NCI-H510A (cell line): Measurements from ENCODE around the gene STAMBP.
"Not testable (repeated sequence)": the region's sequence is repeated elsewhere in the genome, so short reads cannot be mapped to it uniquely, and the experiment has no call there.

Experiments
- DNase-seq: peaks from one replicate; lab custom pipeline; 2025; lab: John Stamatoyannopoulos, UW

STAMBP gene

GRCh38 chr2:73887596-73888353 lies 59.0 kb downstream of the STAMBP start:
- not testable (repeated sequence) for DNase-seq

GRCh38 chr2:73888388-73888787 lies 59.6 kb downstream of the STAMBP start:
- DNase-seq = no peak

GRCh38 chr2:73889206-73889605 lies 60.4 kb downstream of the STAMBP start:
- DNase-seq = no peak

- no peak for DNase-seq
Observed at GRCh38 chr2:73890301-73891092, 61.7 kb downstream of the STAMBP start.

GRCh38 chr2:73891276-73891901 lies 62.6 kb downstream of the STAMBP start:
- no peak for DNase-seq

GRCh38 chr2:73892631-73893329 lies 64.0 kb downstream of the STAMBP start, which contains the start of gene ACTG2:
Gene ACTG2 (plus strand): TSS chr2:73893008. CDS start chr2:73901312, 8,304 bp downstream.
- no peak for DNase-seq

- no peak for DNase-seq
Observed at GRCh38 chr2:73893764-73894474, 65.2 kb downstream of the STAMBP start.

- no peak for DNase-seq
Observed at GRCh38 chr2:73894475-73894850, 65.7 kb downstream of the STAMBP start.

GRCh38 chr2:73894877-73895276 lies 66.1 kb downstream of the STAMBP start:
- no peak for DNase-seq

GRCh38 chr2:73895473-73895872 lies 66.7 kb downstream of the STAMBP start:
- DNase-seq = no peak

GRCh38 chr2:73896362-73897239 lies 67.8 kb downstream of the STAMBP start:
- no peak for DNase-seq

GRCh38 chr2:73897240-73897583 lies 68.5 kb downstream of the STAMBP start:
- no peak for DNase-seq

- DNase-seq = no peak
Observed at GRCh38 chr2:73897934-73898333, 69.2 kb downstream of the STAMBP start.

GRCh38 chr2:73899801-73900336 lies 71.1 kb downstream of the STAMBP start:
- no peak for DNase-seq

GRCh38 chr2:73901143-73901542 lies 72.4 kb downstream of the STAMBP start:
- no peak for DNase-seq

- DNase-seq = no peak
Observed at GRCh38 chr2:73902284-73902683, 73.5 kb downstream of the STAMBP start.

- DNase-seq = no peak
Observed at GRCh38 chr2:73903313-73903712, 74.6 kb downstream of the STAMBP start.

GRCh38 chr2:73903949-73904613 lies 75.3 kb downstream of the STAMBP start:
- DNase-seq = not testable (repeated sequence)

GRCh38 chr2:73904952-73905351 lies 76.2 kb downstream of the STAMBP start:
- no peak for DNase-seq
